Aorta (tissue), 5 donors: ENCODE data around the gene FAM124A. TPM values are rescaled to one million over a fixed set of nuclear protein-coding genes. Genes with fewer than 3 reads are reported as not detected.
A peak's percentile ranks its signal among the peaks of the same experiment; 100 is the strongest.

Source experiments
- ATAC-seq: fragments of 200-7000 bp; cut with Tn5 transposase; one replicate; pipeline ENCODE4 v1.9.1; 2022; ENCODE audit warnings: moderate library complexity; ENCODE audit not compliant: low FRiP score
- DNase-seq, 2 donors: peaks; one replicate each; pipeline ENCODE4 v3.0.0-alpha.2; 2020
- H3K27ac ChIP-seq, 2 donors: one replicate each; pipeline ENCODE4 v1.5.1; 2013; ENCODE audit warnings: low read length in 2 of 2, mild to moderate bottlenecking in 2 of 2, moderate library complexity in 2 of 2, control low read depth in 1 of 2, inconsistent platforms in 1 of 2, low read depth in 1 of 2
- H3K27me3 ChIP-seq, 2 donors: one replicate each; pipeline ENCODE4 v1.6.1; 2013; ENCODE audit warnings: control low read depth in 1 of 2, low read length in 1 of 2, mild to moderate bottlenecking in 1 of 2, moderate library complexity in 1 of 2; ENCODE audit not compliant: insufficient read depth in 2 of 2, control insufficient read depth in 1 of 2
- H3K36me3 ChIP-seq, 2 donors: one replicate each; pipeline ENCODE4 v1.6.1; 2013; ENCODE audit warnings: control low read depth in 1 of 2, low read length in 1 of 2, mild to moderate bottlenecking in 1 of 2; ENCODE audit not compliant: insufficient read depth in 2 of 2, control insufficient read depth in 1 of 2
- H3K4me1 ChIP-seq, 2 donors: one replicate each; pipeline ENCODE4 v1.6.1; 2013; ENCODE audit warnings: low read length in 2 of 2, control low read depth in 1 of 2, mild to moderate bottlenecking in 1 of 2, moderate library complexity in 1 of 2; ENCODE audit not compliant: insufficient read depth in 2 of 2, control insufficient read depth in 1 of 2
- H3K4me3 ChIP-seq, 2 donors: one replicate each; pipeline ENCODE4 v1.5.1; 2013; ENCODE audit warnings: low read length in 2 of 2, control low read depth in 1 of 2, mild to moderate bottlenecking in 1 of 2
- H3K9me3 ChIP-seq: one replicate; pipeline ENCODE4 v1.6.1; 2013; ENCODE audit warnings: mild to moderate bottlenecking, low read length; ENCODE audit not compliant: control insufficient read depth
- WGBS, 2 donors: extraction: QIAGEN DNeasy Blood & Tissue Kit; methylation state at CpG; one replicate each; pipeline ENCODE4 v1.1.7; 2013; 5-methylcytosine and 5-hydroxymethylcytosine counted together
- intact Hi-C, 2 donors: fragments of 100-400 bp; cut with DNase I; formaldehyde crosslinking; loops; one replicate each; pipeline versions ENCODE4 v1.14.2 to v1.15.0; 2022
- polyA plus RNA-seq, 2 donors: library from polyadenylated mRNA; stranded (reverse); fragments of 200-250 nt; gene quantifications; one replicate each; pipeline ENCODE4 v1.2.3, GENCODE V29; 2013
- total RNA-seq, 2 donors: library from RNA; stranded (reverse); fragmentation: NEBNext Ultra II Directional; extraction: Animal tissue kit (Norgen Biotek cat#: 25700); gene quantifications; one replicate each; pipeline ENCODE4 v1.2.1, GENCODE V29; 2021
- donor health status: healthy with polysubstance abuse.
- donor health status: Bipolar disorder and iron deficiency.
- donor health status: DM: no; HTN: no; CAD: no.
- donor health status: DM: no; HTN: no; CAD: no.
- donor health status: DM: yes; HTN: yes; CAD: no.

The FAM124A gene
- total and polyA plus RNA-seq, 4 donors: 1.6 to 9.2 (median 4.4) TPM

- no peak for DNase-seq
- H3K36me3 ChIP-seq: no peaks in the 10 kb centered on the region
- no peaks in the 10 kb centered on the region for H3K9me3 ChIP-seq
- 88 to 92% methylated on average over 6 of the region's 6 CpGs for WGBS, 2 donors
- peak; percentile 64 for ATAC-seq
- H3K27me3 ChIP-seq: no peaks in the 10 kb centered on the region
- no peak overlapping the region for H3K27ac ChIP-seq
- intact Hi-C loops: no loop called here
- H3K4me3 ChIP-seq: no peak overlapping the region
- H3K4me1 ChIP-seq: no peaks in the 10 kb centered on the region
Observed at GRCh38 chr13:51241720-51242119, 19.5 kb downstream of the FAM124A start.

GRCh38 chr13:51243227-51243626, 21.0 kb downstream of the FAM124A start:
- Histone ChIP-seq H3K4me1 (no peaks in the 10 kb centered on the region), H3K36me3 (no peaks in the 10 kb centered on the region), H3K27me3 (no peaks in the 10 kb centered on the region), H3K9me3 (no peaks in the 10 kb centered on the region), H3K4me3 (no peak overlapping the region), H3K27ac (no peak overlapping the region)
- no peak for DNase-seq
- intact Hi-C loops: no loop called here
- no peak for ATAC-seq
- WGBS, 2 donors: 94% methylated on average over 4 of the region's 4 CpGs

GRCh38 chr13:51243832-51244231, 21.6 kb downstream of the FAM124A start:
- H3K4me1 ChIP-seq: no peaks in the 10 kb centered on the region
- intact Hi-C loops: no loop called here

GRCh38 chr13:51244637-51245405, 22.6 kb downstream of the FAM124A start:
- no peak for DNase-seq
- Histone ChIP-seq H3K27ac (no peak overlapping the region), H3K4me3 (no peak overlapping the region), H3K4me1 (no peaks in the 10 kb centered on the region), H3K9me3 (no peaks in the 10 kb centered on the region), H3K36me3 (no peaks in the 10 kb centered on the region), H3K27me3 (no peaks in the 10 kb centered on the region)
- ATAC-seq: no peak
- 66 to 79% methylated on average over 14 of the region's 14 CpGs for WGBS, 2 donors
- intact Hi-C loops: no loop called here

More at GRCh38 chr13:51243832-51244231, 21.6 kb downstream of the FAM124A start:
- Histone ChIP-seq H3K9me3 (no peaks in the 10 kb centered on the region), H3K27me3 (no peaks in the 10 kb centered on the region), H3K4me3 (no peak overlapping the region), H3K27ac (no peak overlapping the region), H3K36me3 (no peaks in the 10 kb centered on the region)
- WGBS, 2 donors: 77 to 82% methylated on average over 8 of the region's 8 CpGs
- DNase-seq: no peak
- no peak for ATAC-seq

- 85 to 86% methylated on average over 2 of the region's 2 CpGs for WGBS, 2 donors
- intact Hi-C loops: no loop called here
- H3K27ac ChIP-seq: no peak overlapping the region
- no peaks in the 10 kb centered on the region for H3K9me3 ChIP-seq
- no peak overlapping the region for H3K4me3 ChIP-seq
- DNase-seq (no peak), ATAC-seq (no peak)
- no peaks in the 10 kb centered on the region for H3K27me3 ChIP-seq
- no peaks in the 10 kb centered on the region for H3K36me3 ChIP-seq
- H3K4me1 ChIP-seq: no peaks in the 10 kb centered on the region
Observed at GRCh38 chr13:51245583-51245982, 23.4 kb downstream of the FAM124A start.

GRCh38 chr13:51246025-51246417, 23.8 kb downstream of the FAM124A start:
- H3K9me3 ChIP-seq: no peaks in the 10 kb centered on the region
- no peak overlapping the region for H3K4me3 ChIP-seq
- DNase-seq (no peak), ATAC-seq (no peak)
- no peaks in the 10 kb centered on the region for H3K27me3 ChIP-seq
- WGBS, 2 donors: 46 to 51% methylated on average over 4 of the region's 4 CpGs
- no peak overlapping the region for H3K27ac ChIP-seq
- no peaks in the 10 kb centered on the region for H3K4me1 ChIP-seq
- intact Hi-C loops: no loop called here
- no peaks in the 10 kb centered on the region for H3K36me3 ChIP-seq

- no peak overlapping the region for H3K27ac ChIP-seq
- H3K36me3 ChIP-seq: no peaks in the 10 kb centered on the region
- no peak overlapping the region for H3K4me3 ChIP-seq
- ATAC-seq (no peak), DNase-seq (peak in 1 of 2 donors; percentile 72)
- H3K9me3 ChIP-seq: no peaks in the 10 kb centered on the region
- intact Hi-C loops: no loop called here
- 12 to 14% methylated on average over 17 of the region's 17 CpGs for WGBS, 2 donors
- H3K4me1 ChIP-seq: no peaks in the 10 kb centered on the region
- no peaks in the 10 kb centered on the region for H3K27me3 ChIP-seq
Observed at GRCh38 chr13:51246418-51247277, 24.4 kb downstream of the FAM124A start.

- no peaks in the 10 kb centered on the region for H3K4me1 ChIP-seq
- 96% methylated on average over 1 of the region's 1 CpG for WGBS, 2 donors
- H3K27me3 ChIP-seq: no peaks in the 10 kb centered on the region
- H3K27ac ChIP-seq: no peak overlapping the region
- ATAC-seq (no peak), DNase-seq (no peak)
- intact Hi-C loops: no loop called here
- no peak overlapping the region for H3K4me3 ChIP-seq
- no peaks in the 10 kb centered on the region for H3K9me3 ChIP-seq
- peaks cover 0 to 2% of the 10 kb centered on the region in 2 donors for H3K36me3 ChIP-seq
Observed at GRCh38 chr13:51249255-51249654, 27.1 kb downstream of the FAM124A start.
